BLaER1 treated with 17β-estradiol and CSF1 and Interleukin-3, amounts not matched to agents 10 nM and 100 nM (cell line): ENCODE measurements around the gene TRPM2.

Experiments used
- H3K27ac ChIP-seq, 11 experiments: shearing (Covaris generic); formaldehyde crosslinking; 2 replicates each; pipeline ENCODE4 v1.8.1; 2022
- H3K27me3 ChIP-seq, 11 experiments: shearing (Covaris generic); formaldehyde crosslinking; 2 replicates each; pipeline ENCODE4 v1.8.1; 2022
- H3K36me3 ChIP-seq, 11 experiments: shearing (Covaris generic); formaldehyde crosslinking; 2 replicates each; pipeline ENCODE4 v1.8.1; 2022
- H3K4me1 ChIP-seq, 10 experiments: shearing (Covaris generic); formaldehyde crosslinking; 2 replicates each; pipeline ENCODE4 v1.8.1; 2022
- H3K4me2 ChIP-seq, 11 experiments: shearing (Covaris generic); formaldehyde crosslinking; 2 replicates each; pipeline ENCODE4 v1.8.1; 2022
- H3K4me3 ChIP-seq, 10 experiments: shearing (Covaris generic); formaldehyde crosslinking; 2 replicates each; pipeline ENCODE4 v1.8.1; 2022
- H3K9ac ChIP-seq, 11 experiments: shearing (Covaris generic); formaldehyde crosslinking; 2 replicates each; pipeline ENCODE4 v1.8.1; 2022
- H3K9me3 ChIP-seq, 11 experiments: shearing (Covaris generic); formaldehyde crosslinking; replicated peaks in 1 of 11; 2 replicates each; pipeline ENCODE4 v1.8.1; 2022
- H4K20me1 ChIP-seq, 11 experiments: shearing (Covaris generic); formaldehyde crosslinking; 2 replicates each; pipeline ENCODE4 v1.8.1; 2022
- Cebpa-rat ChIP-seq, 11 experiments: shearing (Covaris generic); IDR thresholded peaks; 2 replicates each; pipeline ENCODE4 v1.8.1; 2022

TRPM2 gene

GRCh38 chr21:44445145-44445812 is 91.9 kb downstream of the TRPM2 start:
- Histone ChIP-seq H3K4me1 (peaks cover 0 to 48% (median 39%) of the 10 kb centered on the region in 10 experiments; a peak in 14 of 20 replicates), H3K36me3 (peaks cover 33 to 46% (median 43%) of the 10 kb centered on the region in 11 experiments), H3K9ac (no peak overlapping the region), H4K20me1 (peaks cover 9 to 90% (median 55%) of the 10 kb centered on the region in 11 experiments; a peak in 17 of 22 replicates), H3K27ac (no peak overlapping the region), H3K4me3 (no peak overlapping the region), H3K4me2 (no peak overlapping the region), H3K27me3 (no peaks in the 10 kb centered on the region), H3K9me3 (peaks cover 0 to 14% (median 0%) of the 10 kb centered on the region in 11 experiments; a peak in 5 of 22 replicates)
- TF ChIP-seq Cebpa-rat (IDR thresholded peaks at IDR 0.05): no peak

- peaks cover 0 to 59% (median 29%) of the 10 kb centered on the region in 11 experiments; a peak in 17 of 22 replicates for H4K20me1 ChIP-seq
- H3K9ac ChIP-seq: no peak overlapping the region
- no peak overlapping the region for H3K4me2 ChIP-seq
- H3K27ac ChIP-seq: no peak overlapping the region
- no peak for TF ChIP-seq Cebpa-rat (IDR thresholded peaks at IDR 0.05)
- peaks cover 0 to 12% (median 8%) of the 10 kb centered on the region in 11 experiments; a peak in 19 of 22 replicates for H3K36me3 ChIP-seq
- H3K9me3 ChIP-seq: peaks cover 9 to 20% (median 13%) of the 10 kb centered on the region in 11 experiments; a peak in 21 of 22 replicates
- H3K4me1 ChIP-seq: peaks cover 0 to 24% (median 15%) of the 10 kb centered on the region in 10 experiments; a peak in 13 of 20 replicates
- no peak overlapping the region for H3K4me3 ChIP-seq
- no peaks in the 10 kb centered on the region for H3K27me3 ChIP-seq
These were observed 95.3 kb downstream of the TRPM2 start for GRCh38 chr21:44448651-44449131.

GRCh38 chr21:44449473-44450363 is 96.3 kb downstream of the TRPM2 start:
- H3K4me1 ChIP-seq: peaks cover 0 to 21% (median 11%) of the 10 kb centered on the region in 10 experiments; a peak in 12 of 20 replicates
- peaks cover 0 to 48% (median 21%) of the 10 kb centered on the region in 11 experiments; a peak in 14 of 22 replicates for H4K20me1 ChIP-seq
- TF ChIP-seq Cebpa-rat (IDR thresholded peaks at IDR 0.05): no peak
- H3K4me3 ChIP-seq: no peak overlapping the region
- H3K9ac ChIP-seq: peak overlapping the region in 1 of 11 experiments; percentile 10; a peak in 1 of 22 replicates
- 0 out of 22 replicates have a peak overlapping the region, but pooled peaks of 1 of the 11 experiments have one; percentile 16 for H3K27ac ChIP-seq
- peaks cover 0 to 1% (median 0%) of the 10 kb centered on the region in 11 experiments; a peak in 4 of 22 replicates for H3K36me3 ChIP-seq
- peak overlapping the region in 5 of 11 experiments; percentile 2 to 42 (median 14); a peak in 7 of 22 replicates for H3K4me2 ChIP-seq
- peaks cover 19 to 28% (median 23%) of the 10 kb centered on the region in 11 experiments for H3K9me3 ChIP-seq
- peaks cover 0 to 5% (median 0%) of the 10 kb centered on the region in 11 experiments; a peak in 1 of 22 replicates for H3K27me3 ChIP-seq

- Histone ChIP-seq H3K36me3 (no peaks in the 10 kb centered on the region), H4K20me1 (peaks cover 0 to 43% (median 20%) of the 10 kb centered on the region in 11 experiments; a peak in 13 of 22 replicates), H3K27me3 (peaks cover 0 to 5% (median 0%) of the 10 kb centered on the region in 11 experiments; a peak in 1 of 22 replicates), H3K4me3 (no peak overlapping the region), H3K27ac (0 out of 22 replicates have a peak overlapping the region, but pooled peaks of 1 of the 11 experiments have one; percentile 16), H3K4me2 (peak overlapping the region in 5 of 11 experiments; percentile 2 to 42 (median 14); a peak in 5 of 22 replicates), H3K9ac (0 out of 22 replicates have a peak overlapping the region, but pooled peaks of 1 of the 11 experiments have one; percentile 10), H3K9me3 (peaks cover 19 to 29% (median 25%) of the 10 kb centered on the region in 11 experiments), H3K4me1 (peaks cover 0 to 21% (median 11%) of the 10 kb centered on the region in 10 experiments; a peak in 12 of 20 replicates)
- TF ChIP-seq Cebpa-rat (IDR thresholded peaks at IDR 0.05): no peak
These were observed 97.0 kb downstream of the TRPM2 start for GRCh38 chr21:44450402-44450801.

GRCh38 chr21:44450999-44451398 is 97.6 kb downstream of the TRPM2 start:
- no peak overlapping the region for H3K4me3 ChIP-seq
- H3K27ac ChIP-seq: no peak overlapping the region
- H3K27me3 ChIP-seq: peaks cover 0 to 5% (median 0%) of the 10 kb centered on the region in 11 experiments; a peak in 1 of 22 replicates
- H4K20me1 ChIP-seq: peaks cover 0 to 37% (median 21%) of the 10 kb centered on the region in 11 experiments; a peak in 13 of 22 replicates
- peaks cover 19 to 29% (median 25%) of the 10 kb centered on the region in 11 experiments for H3K9me3 ChIP-seq
- no peak overlapping the region for H3K9ac ChIP-seq
- no peaks in the 10 kb centered on the region for H3K36me3 ChIP-seq
- no peak overlapping the region for H3K4me2 ChIP-seq
- TF ChIP-seq Cebpa-rat (IDR thresholded peaks at IDR 0.05): no peak
- H3K4me1 ChIP-seq: peaks cover 1 to 24% (median 14%) of the 10 kb centered on the region in 10 experiments; a peak in 19 of 20 replicates

GRCh38 chr21:44453120-44453519 is 99.7 kb downstream of the TRPM2 start:
- Histone ChIP-seq H4K20me1 (peaks cover 0 to 42% (median 15%) of the 10 kb centered on the region in 11 experiments; a peak in 14 of 22 replicates), H3K9ac (no peak overlapping the region), H3K9me3 (peaks cover 19 to 29% (median 25%) of the 10 kb centered on the region in 11 experiments), H3K4me1 (peaks cover 8 to 39% (median 27%) of the 10 kb centered on the region in 10 experiments; a peak in 19 of 20 replicates), H3K27me3 (peaks cover 0 to 5% (median 0%) of the 10 kb centered on the region in 11 experiments; a peak in 1 of 22 replicates), H3K36me3 (peaks cover 0 to 11% (median 0%) of the 10 kb centered on the region in 11 experiments; a peak in 3 of 22 replicates), H3K4me2 (no peak overlapping the region), H3K4me3 (no peak overlapping the region), H3K27ac (no peak overlapping the region)
- no peak for TF ChIP-seq Cebpa-rat (IDR thresholded peaks at IDR 0.05)

- Histone ChIP-seq H3K4me3 (no peak overlapping the region), H3K36me3 (peaks cover 0 to 11% (median 0%) of the 10 kb centered on the region in 11 experiments; a peak in 3 of 22 replicates), H3K4me1 (peaks cover 13 to 40% (median 32%) of the 10 kb centered on the region in 10 experiments), H3K4me2 (no peak overlapping the region), H3K27me3 (peaks cover 0 to 5% (median 0%) of the 10 kb centered on the region in 11 experiments; a peak in 1 of 22 replicates), H4K20me1 (peaks cover 0 to 35% (median 7%) of the 10 kb centered on the region in 11 experiments; a peak in 11 of 22 replicates), H3K9me3 (peaks cover 19 to 29% (median 25%) of the 10 kb centered on the region in 11 experiments), H3K9ac (no peak overlapping the region), H3K27ac (no peak overlapping the region)
- TF ChIP-seq Cebpa-rat (IDR thresholded peaks at IDR 0.05): no peak
These were observed 100.6 kb downstream of the TRPM2 start for GRCh38 chr21:44454058-44454457.
